Astrocyte (in vitro differentiated cells and primary cell): ENCODE results near the gene KHDC1.

Experiments
- EZH2 ChIP-seq: IDR thresholded peaks from 2 replicates; pipeline ENCODE4 v1.6.1; 2012; ENCODE audit warnings: mild to moderate bottlenecking, low read length, inconsistent platforms; ENCODE audit not compliant: insufficient read depth
- TF ChIP-seq, protein P1 (sequence below): IDR thresholded peaks from 2 replicates; pipeline ENCODE4 v1.5.1; 2011; ENCODE audit warnings: low read depth, mild to moderate bottlenecking, inconsistent platforms, low read length, moderate library complexity; ENCODE audit not compliant: insufficient read depth

DNA sequence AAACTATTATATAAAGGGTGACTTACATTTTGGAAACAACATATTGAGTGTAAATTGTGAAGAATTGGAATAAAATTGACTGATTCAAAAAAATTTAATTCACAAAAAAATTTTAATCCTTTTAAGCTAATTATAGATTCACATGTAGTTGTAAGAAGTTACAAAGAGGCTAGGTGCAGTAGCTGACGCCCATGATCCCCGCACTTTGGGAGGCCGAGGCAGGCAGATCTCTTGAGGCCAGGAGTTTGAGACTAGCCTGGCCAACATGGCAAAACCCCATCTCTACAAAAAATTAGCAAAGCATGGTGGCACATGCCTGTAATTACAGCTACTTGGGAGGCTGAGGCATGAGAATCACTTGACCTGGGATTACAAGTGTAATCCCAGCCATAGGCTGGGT is 30.3 kb upstream of the KHDC1 start:
- TF ChIP-seq, protein P1, sequence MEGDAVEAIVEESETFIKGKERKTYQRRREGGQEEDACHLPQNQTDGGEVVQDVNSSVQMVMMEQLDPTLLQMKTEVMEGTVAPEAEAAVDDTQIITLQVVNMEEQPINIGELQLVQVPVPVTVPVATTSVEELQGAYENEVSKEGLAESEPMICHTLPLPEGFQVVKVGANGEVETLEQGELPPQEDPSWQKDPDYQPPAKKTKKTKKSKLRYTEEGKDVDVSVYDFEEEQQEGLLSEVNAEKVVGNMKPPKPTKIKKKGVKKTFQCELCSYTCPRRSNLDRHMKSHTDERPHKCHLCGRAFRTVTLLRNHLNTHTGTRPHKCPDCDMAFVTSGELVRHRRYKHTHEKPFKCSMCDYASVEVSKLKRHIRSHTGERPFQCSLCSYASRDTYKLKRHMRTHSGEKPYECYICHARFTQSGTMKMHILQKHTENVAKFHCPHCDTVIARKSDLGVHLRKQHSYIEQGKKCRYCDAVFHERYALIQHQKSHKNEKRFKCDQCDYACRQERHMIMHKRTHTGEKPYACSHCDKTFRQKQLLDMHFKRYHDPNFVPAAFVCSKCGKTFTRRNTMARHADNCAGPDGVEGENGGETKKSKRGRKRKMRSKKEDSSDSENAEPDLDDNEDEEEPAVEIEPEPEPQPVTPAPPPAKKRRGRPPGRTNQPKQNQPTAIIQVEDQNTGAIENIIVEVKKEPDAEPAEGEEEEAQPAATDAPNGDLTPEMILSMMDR, result no peak
- TF ChIP-seq EZH2, result no peak
